Progenitor cell of endocrine pancreas (in vitro differentiated cells): ENCODE data around the gene THADA. TPM values are rescaled to one million over a fixed set of nuclear protein-coding genes. Genes with fewer than 3 reads are reported as not detected.
A peak's percentile ranks its signal among the peaks of the same experiment; 100 is the strongest.

Experiments
- DNase-seq: peaks from one replicate; pipeline ENCODE4 v3.0.0; 2021; ENCODE audit warnings: low spot score; ENCODE audit not compliant: unreplicated experiment
- H3K27ac Mint-ChIP-seq: 2 replicates; pipeline ENCODE4 v1.8.0; 2021; ENCODE audit warnings: mild to moderate bottlenecking, moderate library complexity, mixed read lengths
- H3K27me3 Mint-ChIP-seq: 2 replicates; pipeline ENCODE4 v1.8.0; 2021; ENCODE audit warnings: mixed read lengths
- H3K36me3 Mint-ChIP-seq: 2 replicates; pipeline ENCODE4 v1.8.0; 2022; ENCODE audit warnings: mixed read lengths; ENCODE audit not compliant: insufficient read depth
- H3K4me1 Mint-ChIP-seq: 2 replicates; pipeline ENCODE4 v1.8.0; 2021; ENCODE audit warnings: low read depth, mixed read lengths
- H3K4me3 Mint-ChIP-seq: 2 replicates; pipeline ENCODE4 v1.8.0; 2021; ENCODE audit warnings: low read depth, mild to moderate bottlenecking, moderate library complexity, mixed read lengths
- H3K9me3 Mint-ChIP-seq: 2 replicates; pipeline ENCODE4 v1.8.0; 2021; ENCODE audit warnings: low read depth, mixed read lengths
- CTCF ChIP-seq: fragments of 200-600 bp; sonication (generic); IDR thresholded peaks from one replicate; pipeline ENCODE4 v1.5.0; 2021; ENCODE audit warnings: antibody characterized with exemption, mild to moderate bottlenecking; ENCODE audit not compliant: unreplicated experiment
- total RNA-seq: library from RNA; stranded (reverse); gene quantifications from 2 replicates; pipeline ENCODE4 v1.2.1, GENCODE V29; 2021

Gene THADA
- total RNA-seq, 1 donor from 2014 or later, result 39.4 TPM

GRCh38 chr2:43542285-43542933 lies 53.4 kb downstream of the THADA start:
- DNase-seq, result no peak
- H3K9me3 Mint-ChIP-seq, result peaks cover 3% of the 10 kb centered on the region
- H3K4me1 Mint-ChIP-seq, result peaks cover 2% of the 10 kb centered on the region
- peak; percentile 68 for TF ChIP-seq CTCF
- H3K27me3 Mint-ChIP-seq, result no peaks in the 10 kb centered on the region
- peaks cover 7% of the 10 kb centered on the region for H3K36me3 Mint-ChIP-seq
- H3K4me3 Mint-ChIP-seq, result no peak overlapping the region
- H3K27ac Mint-ChIP-seq, result no peak overlapping the region

DNA sequence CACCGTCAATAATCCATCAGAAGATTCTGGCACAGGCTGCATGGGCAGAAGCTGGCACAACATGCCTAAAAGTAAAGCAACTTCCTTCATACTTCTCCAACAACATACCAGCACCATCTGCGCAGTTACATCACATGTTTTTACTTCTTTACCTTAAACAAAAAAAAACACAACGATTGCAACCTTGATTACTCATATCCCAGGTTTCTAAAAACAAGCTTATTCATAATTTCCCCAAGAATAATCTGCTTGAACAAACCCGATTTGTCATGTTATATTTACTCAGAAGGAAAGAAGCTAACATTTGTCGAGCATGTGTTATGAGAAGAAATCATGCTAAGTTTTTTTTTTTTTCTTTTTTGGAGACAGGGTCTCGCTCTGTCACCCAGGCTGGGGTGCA lies 54.7 kb downstream of the THADA start:
- no peak for TF ChIP-seq CTCF
- no peak overlapping the region for H3K27ac Mint-ChIP-seq
- H3K9me3 Mint-ChIP-seq, result no peaks in the 10 kb centered on the region
- H3K4me3 Mint-ChIP-seq, result no peak overlapping the region
- H3K4me1 Mint-ChIP-seq, result peaks cover 2% of the 10 kb centered on the region
- no peak for DNase-seq
- no peaks in the 10 kb centered on the region for H3K27me3 Mint-ChIP-seq
- H3K36me3 Mint-ChIP-seq, result peaks cover 6% of the 10 kb centered on the region

GRCh38 chr2:43540021-43540779 lies 55.6 kb downstream of the THADA start:
- DNase-seq, result no peak
- no peak for TF ChIP-seq CTCF
- Mint-ChIP-seq H3K36me3 (peaks cover 9% of the 10 kb centered on the region), H3K27me3 (no peaks in the 10 kb centered on the region), H3K4me1 (peaks cover 2% of the 10 kb centered on the region), H3K4me3 (no peak overlapping the region), H3K9me3 (no peaks in the 10 kb centered on the region), H3K27ac (no peak overlapping the region)

DNA sequence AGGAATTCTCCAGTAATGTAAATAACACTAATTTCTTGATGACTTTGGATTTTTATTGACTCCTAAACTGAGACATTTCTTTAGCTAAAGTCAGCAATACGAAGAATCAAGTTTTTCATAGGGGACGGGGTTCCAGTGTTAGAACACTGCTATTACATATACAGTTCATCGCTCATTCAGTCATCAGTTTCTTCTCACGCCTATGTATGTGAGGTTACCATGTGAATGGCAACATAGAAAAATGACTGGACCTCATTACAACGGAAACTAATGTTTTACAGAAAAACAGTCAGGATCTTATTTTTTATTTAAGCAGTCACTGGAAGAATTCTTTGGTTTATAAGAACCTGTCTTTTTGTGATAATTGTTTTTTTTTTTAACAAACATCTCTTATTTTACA lies 56.4 kb downstream of the THADA start:
- no peak overlapping the region for H3K4me3 Mint-ChIP-seq

More for the DNA sequence above, 56.4 kb downstream of the THADA start:
- Mint-ChIP-seq H3K27ac (no peak overlapping the region), H3K4me1 (peaks cover 2% of the 10 kb centered on the region), H3K27me3 (no peaks in the 10 kb centered on the region), H3K36me3 (peaks cover 17% of the 10 kb centered on the region), H3K9me3 (no peaks in the 10 kb centered on the region)
- DNase-seq, result no peak
- no peak for TF ChIP-seq CTCF
